ENCODE measurements around the gene TSC1.

TSC1 gene

DNA sequence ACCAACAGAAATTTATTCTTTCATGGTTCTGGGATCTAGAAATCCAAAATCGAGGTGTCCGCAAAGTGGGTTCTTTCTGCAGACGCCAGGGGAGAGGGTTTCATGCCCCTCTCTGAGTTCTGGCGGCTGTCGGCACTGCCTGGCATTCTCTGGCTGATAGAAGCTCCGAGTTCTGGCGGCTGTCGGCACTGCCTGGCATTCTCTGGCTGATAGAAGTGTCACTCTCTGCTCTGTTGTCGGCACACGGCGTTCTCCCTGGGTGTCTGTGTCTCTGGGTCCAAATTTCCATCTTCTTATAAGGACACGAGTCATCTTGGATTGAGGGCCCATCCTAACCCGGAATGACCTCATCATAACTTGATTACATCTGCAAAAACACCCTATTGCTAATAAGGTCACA lies 41.7 kb upstream of the TSC1 start:
- no peak overlapping the region for H3K4me3 ChIP-seq (ENCODE audit: low read length)
- no peaks in the 10 kb centered on the region for H3K36me3 ChIP-seq (ENCODE audit: control insufficient read depth, insufficient read depth, low read length, severe bottlenecking)
- H3K9ac ChIP-seq (ENCODE audit: low read length): no peak overlapping the region
- DNase-seq (ENCODE audit: low read depth): no peak
- no peaks in the 10 kb centered on the region for H3K4me1 ChIP-seq (ENCODE audit: control insufficient read depth, insufficient read depth, low read length)
- no peaks in the 10 kb centered on the region for H3K9me3 ChIP-seq (ENCODE audit: control insufficient read depth, low read length)
- H3K27me3 ChIP-seq (replicated peaks; ENCODE audit: control insufficient read depth, insufficient read depth, low read length): peaks cover 65% of the 10 kb centered on the region

DNA sequence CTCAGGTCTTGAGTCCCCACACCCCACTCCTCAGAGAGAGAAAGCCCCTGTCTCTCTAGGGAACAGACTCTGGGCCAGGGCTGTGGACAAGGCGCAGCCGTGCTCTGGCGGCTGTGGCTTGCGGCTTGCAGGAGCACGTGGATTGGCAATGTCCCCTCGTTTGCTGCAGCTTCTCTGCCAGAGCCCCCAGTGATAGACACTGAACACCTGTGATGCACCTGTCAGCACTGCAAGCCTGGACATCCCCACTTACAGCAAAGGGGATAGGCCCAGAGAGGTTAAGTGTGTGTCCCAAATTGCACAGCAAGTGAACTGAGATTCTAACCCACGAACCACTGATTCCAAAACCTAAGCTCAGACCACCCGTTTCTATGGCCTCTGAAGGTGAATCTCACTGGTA lies 41.1 kb upstream of the TSC1 start:
- DNase-seq (ENCODE audit: low read depth): no peak
- peaks cover under 1% of the 10 kb centered on the region for H3K4me1 ChIP-seq (ENCODE audit: control insufficient read depth, insufficient read depth, low read length)
- peaks cover 67% of the 10 kb centered on the region for H3K27me3 ChIP-seq (replicated peaks; ENCODE audit: control insufficient read depth, insufficient read depth, low read length)
- no peaks in the 10 kb centered on the region for H3K9me3 ChIP-seq (ENCODE audit: control insufficient read depth, low read length)
- no peak overlapping the region for H3K4me3 ChIP-seq (ENCODE audit: low read length)
- H3K36me3 ChIP-seq (ENCODE audit: control insufficient read depth, insufficient read depth, low read length, severe bottlenecking): no peaks in the 10 kb centered on the region
- H3K9ac ChIP-seq (ENCODE audit: low read length): no peak overlapping the region

DNA sequence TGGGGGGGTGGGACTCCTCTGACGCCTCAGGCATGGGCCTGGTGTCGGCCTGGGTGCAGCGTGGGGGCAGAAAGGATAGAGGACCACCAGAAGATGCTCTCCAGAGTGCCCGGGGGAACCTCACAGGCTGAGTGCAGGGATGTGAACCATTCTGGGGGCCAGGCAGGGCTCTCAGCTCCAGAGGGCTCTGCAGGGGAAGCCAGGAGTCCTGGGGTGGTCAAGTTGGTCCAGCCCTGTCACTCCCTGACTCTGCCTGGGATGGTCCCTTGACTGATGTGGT lies 40.6 kb upstream of the TSC1 start:
- no peaks in the 10 kb centered on the region for H3K36me3 ChIP-seq (ENCODE audit: control insufficient read depth, insufficient read depth, low read length, severe bottlenecking)
- H3K9ac ChIP-seq (ENCODE audit: low read length): no peak overlapping the region
- DNase-seq (ENCODE audit: low read depth): no peak
- H3K9me3 ChIP-seq (ENCODE audit: control insufficient read depth, low read length): no peaks in the 10 kb centered on the region
- H3K27me3 ChIP-seq (replicated peaks; ENCODE audit: control insufficient read depth, insufficient read depth, low read length): peaks cover 71% of the 10 kb centered on the region
- no peak overlapping the region for H3K4me3 ChIP-seq (ENCODE audit: low read length)
- H3K4me1 ChIP-seq (ENCODE audit: control insufficient read depth, insufficient read depth, low read length): peaks cover 4% of the 10 kb centered on the region

DNA sequence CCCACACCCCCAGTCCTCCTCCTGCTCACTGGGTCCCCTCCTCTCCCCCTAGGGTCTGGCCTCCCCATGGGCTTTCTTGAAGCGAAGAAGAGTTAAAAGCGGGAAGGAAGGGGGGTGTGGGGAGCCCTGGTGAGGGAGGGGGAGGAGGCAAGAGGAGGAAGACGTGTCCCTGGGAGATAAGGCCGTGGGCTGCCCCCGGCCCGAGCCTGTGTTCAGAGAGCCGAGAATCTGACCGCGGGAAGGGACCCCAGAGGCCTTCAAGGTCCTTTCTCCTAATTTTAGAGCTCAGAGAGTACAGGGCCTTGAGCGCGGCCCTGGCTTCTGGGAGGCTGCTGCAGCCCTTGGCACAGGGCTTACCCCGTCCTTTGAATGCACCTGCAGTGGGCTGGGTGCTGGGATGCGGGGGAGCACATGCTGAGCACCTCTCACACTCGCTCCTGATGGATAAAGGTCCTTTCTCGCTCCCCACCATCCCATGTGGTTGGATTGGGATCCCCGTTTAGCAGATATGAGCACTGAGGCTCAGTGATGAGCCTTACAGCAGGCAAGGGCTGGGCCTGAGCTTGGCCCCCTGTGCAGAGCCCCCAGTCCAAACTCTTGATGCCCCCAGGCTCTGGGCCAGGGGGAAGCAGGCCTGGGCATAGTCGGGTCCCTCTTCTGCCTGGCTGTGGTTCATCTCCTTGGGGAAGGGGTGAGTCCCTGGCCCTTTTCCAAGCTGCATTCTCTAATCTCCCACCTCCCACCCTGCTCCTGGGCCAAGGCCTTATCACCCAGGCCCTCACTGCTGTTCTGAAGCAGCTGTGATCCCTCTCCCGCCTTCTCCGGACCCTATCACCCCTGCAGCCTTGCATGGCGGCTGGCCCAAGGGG lies 40.0 kb upstream of the TSC1 start:
- Histone ChIP-seq H3K9me3 (ENCODE audit: control insufficient read depth, low read length) (no peaks in the 10 kb centered on the region), H3K9ac (ENCODE audit: low read length) (no peak overlapping the region), H3K36me3 (ENCODE audit: control insufficient read depth, insufficient read depth, low read length, severe bottlenecking) (no peaks in the 10 kb centered on the region), H3K4me3 (ENCODE audit: low read length) (no peak overlapping the region), H3K4me1 (ENCODE audit: control insufficient read depth, insufficient read depth, low read length) (peaks cover 8% of the 10 kb centered on the region), H3K27me3 (replicated peaks; ENCODE audit: control insufficient read depth, insufficient read depth, low read length) (peaks cover 75% of the 10 kb centered on the region)
- DNase-seq (ENCODE audit: low read depth): no peak

DNA sequence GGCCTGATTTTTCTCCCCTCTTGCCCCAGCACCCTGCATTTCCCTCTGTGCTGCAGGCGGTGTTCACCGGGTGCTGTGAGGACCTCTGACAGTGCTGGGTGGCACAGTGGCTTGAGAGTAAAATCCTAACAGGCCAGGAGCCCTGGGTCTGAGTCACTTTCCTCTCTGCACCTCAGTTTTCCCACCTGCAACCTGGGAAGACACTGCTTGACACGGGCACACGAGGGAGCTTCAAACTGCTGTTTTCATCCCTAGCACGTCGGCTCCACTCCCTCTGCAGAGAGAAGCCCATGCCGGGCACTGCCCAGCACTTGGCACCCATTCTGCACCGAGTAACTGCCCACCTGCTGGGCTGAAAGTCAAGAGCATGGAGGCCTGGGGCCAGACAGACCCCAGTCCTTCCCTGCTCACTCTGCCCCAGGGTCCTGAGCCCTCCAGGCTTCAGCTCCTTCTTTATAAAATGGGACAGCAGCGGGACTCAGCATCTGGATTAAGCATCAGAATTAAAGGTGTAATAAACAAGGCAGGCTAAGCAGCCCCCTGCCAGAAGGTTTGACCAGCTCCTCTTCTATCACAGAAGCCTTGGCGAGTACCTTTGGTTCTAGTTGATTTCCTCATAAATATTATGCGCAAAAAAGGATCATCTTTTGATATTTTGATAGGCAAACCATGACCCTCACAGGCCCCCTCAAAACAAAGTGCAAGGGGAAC lies 39.2 kb upstream of the TSC1 start:
- H3K9ac ChIP-seq (ENCODE audit: low read length): no peak overlapping the region
- DNase-seq (ENCODE audit: low read depth): no peak
- H3K27me3 ChIP-seq (replicated peaks; ENCODE audit: control insufficient read depth, insufficient read depth, low read length): peaks cover 73% of the 10 kb centered on the region
- H3K36me3 ChIP-seq (ENCODE audit: control insufficient read depth, insufficient read depth, low read length, severe bottlenecking): no peaks in the 10 kb centered on the region
- H3K9me3 ChIP-seq (ENCODE audit: control insufficient read depth, low read length): no peaks in the 10 kb centered on the region
- H3K4me3 ChIP-seq (ENCODE audit: low read length): no peak overlapping the region
- peaks cover 9% of the 10 kb centered on the region for H3K4me1 ChIP-seq (ENCODE audit: control insufficient read depth, insufficient read depth, low read length)

DNA sequence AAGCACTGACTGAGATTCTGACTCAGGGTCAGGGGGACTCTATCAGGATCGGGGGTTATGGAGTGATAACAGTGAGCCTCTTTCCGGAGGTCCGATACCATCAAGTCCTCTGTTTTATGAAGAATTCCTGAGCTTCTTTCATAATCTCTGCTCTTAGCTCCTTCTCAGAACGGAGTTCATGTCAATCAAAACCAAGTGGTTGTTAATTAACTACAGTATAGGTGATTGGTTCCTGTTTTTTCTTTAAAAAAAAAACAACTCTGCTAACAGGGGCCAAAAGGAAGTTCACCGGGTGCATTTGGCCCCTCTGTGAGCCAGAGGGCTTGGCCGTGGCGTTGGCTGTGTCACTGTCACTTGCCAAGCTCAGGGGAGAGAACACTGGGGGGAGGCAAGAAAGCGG lies 38.0 kb upstream of the TSC1 start:
- Histone ChIP-seq H3K27me3 (replicated peaks; ENCODE audit: control insufficient read depth, insufficient read depth, low read length) (peaks cover 72% of the 10 kb centered on the region), H3K4me1 (ENCODE audit: control insufficient read depth, insufficient read depth, low read length) (peaks cover 9% of the 10 kb centered on the region), H3K36me3 (ENCODE audit: control insufficient read depth, insufficient read depth, low read length, severe bottlenecking) (no peaks in the 10 kb centered on the region), H3K9ac (ENCODE audit: low read length) (no peak overlapping the region), H3K4me3 (ENCODE audit: low read length) (no peak overlapping the region), H3K9me3 (ENCODE audit: control insufficient read depth, low read length) (no peaks in the 10 kb centered on the region)
- no peak for DNase-seq (ENCODE audit: low read depth)

DNA sequence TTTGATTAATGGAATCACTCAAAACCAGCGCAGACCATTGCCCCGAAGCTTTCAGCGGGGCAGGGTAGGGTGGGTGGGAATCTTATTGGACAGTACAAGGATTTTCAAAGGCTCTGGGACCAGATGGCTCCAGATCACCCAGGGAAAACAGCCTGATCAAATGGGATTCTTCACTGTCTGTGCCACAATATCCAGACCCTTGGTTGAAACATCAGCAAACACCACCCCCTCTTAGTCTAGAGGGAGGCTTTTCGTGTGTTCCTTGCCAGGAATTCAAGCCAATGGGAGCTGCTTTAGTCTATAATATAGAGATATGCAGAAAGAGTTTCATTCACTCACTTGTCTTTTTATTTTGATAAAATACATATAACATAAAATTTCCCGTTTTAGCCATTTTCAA lies 35.7 kb upstream of the TSC1 start:
- peaks cover 67% of the 10 kb centered on the region for H3K27me3 ChIP-seq (replicated peaks; ENCODE audit: control insufficient read depth, insufficient read depth, low read length)

DNA sequence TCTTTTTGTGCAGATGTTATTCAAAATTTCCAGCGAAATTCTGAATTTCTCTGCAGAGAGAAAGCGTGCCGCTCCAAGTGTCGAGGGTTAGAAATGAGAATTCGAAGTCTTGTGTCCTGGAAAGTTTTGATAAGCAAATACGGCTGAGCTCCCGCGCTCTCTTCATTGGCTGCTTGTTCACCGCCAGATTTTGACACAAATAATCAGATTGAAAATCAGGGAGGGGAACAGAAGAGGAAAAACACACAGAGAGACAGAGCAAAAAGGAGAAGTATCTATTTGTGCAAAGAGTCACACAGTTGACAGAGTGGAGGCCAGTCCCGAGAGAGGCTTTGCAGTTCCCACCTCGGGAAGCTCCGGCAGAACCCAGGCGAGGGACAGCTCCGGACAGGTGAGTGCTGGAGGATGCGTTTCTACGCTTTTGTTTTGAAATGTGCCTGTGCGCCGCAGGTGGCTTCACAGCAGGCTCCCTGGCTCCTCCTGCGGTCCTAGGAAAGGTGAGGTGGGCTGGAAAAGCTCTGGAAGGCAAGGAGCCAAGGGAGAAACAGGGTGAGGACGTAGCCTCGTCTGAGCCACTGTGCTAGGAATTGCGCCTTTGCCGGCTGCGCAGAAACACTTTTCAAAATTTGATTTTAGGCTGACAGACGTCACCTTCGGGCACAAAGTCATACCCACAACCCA lies 34.2 kb upstream of the TSC1 start, which contains the start of gene GFI1B:
GFI1B (plus strand) TSS at position 244 of the 681 bp plus-strand sequence. CDS start 7,985 bp downstream, outside the sequence.
- no peaks in the 10 kb centered on the region for H3K9me3 ChIP-seq (ENCODE audit: control insufficient read depth, low read length)
- peaks cover 68% of the 10 kb centered on the region for H3K27me3 ChIP-seq (replicated peaks; ENCODE audit: control insufficient read depth, insufficient read depth, low read length)
- H3K4me3 ChIP-seq (ENCODE audit: low read length): no peak within 1 kb of the TSS
- no peak for DNase-seq (ENCODE audit: low read depth)
- peaks cover 9% of the 10 kb centered on the region for H3K4me1 ChIP-seq (ENCODE audit: control insufficient read depth, insufficient read depth, low read length)
- H3K9ac ChIP-seq (ENCODE audit: low read length): no peak within 1 kb of the TSS
- H3K36me3 ChIP-seq (ENCODE audit: control insufficient read depth, insufficient read depth, low read length, severe bottlenecking): no peaks in the 10 kb centered on the region

More for the DNA sequence above, 35.7 kb upstream of the TSC1 start:
- Histone ChIP-seq H3K4me1 (ENCODE audit: control insufficient read depth, insufficient read depth, low read length) (peaks cover 9% of the 10 kb centered on the region), H3K9ac (ENCODE audit: low read length) (no peak overlapping the region), H3K9me3 (ENCODE audit: control insufficient read depth, low read length) (no peaks in the 10 kb centered on the region), H3K4me3 (ENCODE audit: low read length) (no peak overlapping the region), H3K36me3 (ENCODE audit: control insufficient read depth, insufficient read depth, low read length, severe bottlenecking) (no peaks in the 10 kb centered on the region)
- DNase-seq (ENCODE audit: low read depth): no peak

DNA sequence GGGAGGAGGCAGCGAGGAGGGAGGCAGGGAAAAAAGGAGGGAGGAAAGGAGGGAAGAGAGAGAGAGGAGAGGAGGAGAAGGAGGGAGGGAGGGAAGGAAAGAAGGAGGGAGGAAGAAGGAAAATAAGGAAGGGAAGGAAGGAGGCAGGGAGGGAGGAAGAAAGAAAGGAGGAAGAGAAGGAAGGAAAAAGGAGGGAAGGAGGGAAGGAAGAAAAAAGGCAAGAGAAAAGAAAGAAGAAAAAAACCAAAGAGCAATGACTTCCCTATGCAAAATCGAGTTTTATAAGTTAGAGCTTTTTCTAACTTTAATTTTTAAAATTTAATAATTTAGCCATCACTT lies 33.7 kb upstream of the TSC1 start:
- Histone ChIP-seq H3K36me3 (ENCODE audit: control insufficient read depth, insufficient read depth, low read length, severe bottlenecking) (no peaks in the 10 kb centered on the region), H3K27me3 (replicated peaks; ENCODE audit: control insufficient read depth, insufficient read depth, low read length) (peaks cover 68% of the 10 kb centered on the region), H3K4me3 (ENCODE audit: low read length) (no peak overlapping the region), H3K9me3 (ENCODE audit: control insufficient read depth, low read length) (no peaks in the 10 kb centered on the region), H3K9ac (ENCODE audit: low read length) (no peak overlapping the region), H3K4me1 (ENCODE audit: control insufficient read depth, insufficient read depth, low read length) (peaks cover 9% of the 10 kb centered on the region)
- no peak for DNase-seq (ENCODE audit: low read depth)

DNA sequence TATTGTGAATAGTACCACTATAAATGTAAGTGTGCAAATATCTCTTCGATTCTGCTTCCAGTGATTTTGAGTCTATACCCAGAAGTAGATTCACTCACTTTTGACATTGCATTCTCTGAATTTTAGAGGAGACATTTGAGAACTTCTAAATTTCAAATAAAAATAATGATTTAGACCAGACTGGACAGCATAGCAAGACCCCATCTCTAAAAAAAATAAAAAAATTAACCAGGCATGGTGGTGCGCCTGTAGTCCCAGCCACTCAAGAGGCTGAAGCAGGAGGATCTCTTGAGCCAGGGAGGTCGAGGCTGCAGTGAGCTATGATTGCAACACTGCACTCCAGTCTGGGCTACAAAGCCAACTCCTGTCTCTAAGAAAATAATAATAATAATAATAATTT lies 32.2 kb upstream of the TSC1 start:
- peaks cover 60% of the 10 kb centered on the region for H3K27me3 ChIP-seq (replicated peaks; ENCODE audit: control insufficient read depth, insufficient read depth, low read length)

DNA sequence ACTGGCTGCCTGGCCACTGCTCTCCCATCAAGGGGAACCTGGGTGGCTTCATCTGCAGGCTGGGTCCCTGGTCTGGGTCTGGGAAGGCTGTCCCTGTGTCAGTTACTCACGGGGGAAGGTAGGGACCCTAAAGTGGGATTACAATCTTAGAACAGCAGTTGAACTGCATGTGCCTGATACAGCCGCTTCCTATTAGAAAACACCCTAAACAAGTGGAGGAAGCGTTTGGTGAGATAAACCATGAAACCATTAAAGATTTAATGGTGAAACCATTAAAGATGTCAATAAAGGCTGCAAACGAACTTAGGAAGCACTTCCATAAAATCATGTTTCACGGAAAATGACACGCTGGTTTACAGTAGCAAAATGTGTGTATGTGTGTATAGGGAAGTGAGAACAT lies 31.5 kb upstream of the TSC1 start:
- peaks cover 60% of the 10 kb centered on the region for H3K27me3 ChIP-seq (replicated peaks; ENCODE audit: control insufficient read depth, insufficient read depth, low read length)
- H3K4me1 ChIP-seq (ENCODE audit: control insufficient read depth, insufficient read depth, low read length): peaks cover 12% of the 10 kb centered on the region
- no peak overlapping the region for H3K4me3 ChIP-seq (ENCODE audit: low read length)
- no peaks in the 10 kb centered on the region for H3K36me3 ChIP-seq (ENCODE audit: control insufficient read depth, insufficient read depth, low read length, severe bottlenecking)
- no peak for DNase-seq (ENCODE audit: low read depth)
- H3K9ac ChIP-seq (ENCODE audit: low read length): no peak overlapping the region
- H3K9me3 ChIP-seq (ENCODE audit: control insufficient read depth, low read length): no peaks in the 10 kb centered on the region

More for the DNA sequence above, 32.2 kb upstream of the TSC1 start:
- Histone ChIP-seq H3K9ac (ENCODE audit: low read length) (no peak overlapping the region), H3K9me3 (ENCODE audit: control insufficient read depth, low read length) (no peaks in the 10 kb centered on the region), H3K36me3 (ENCODE audit: control insufficient read depth, insufficient read depth, low read length, severe bottlenecking) (no peaks in the 10 kb centered on the region), H3K4me3 (ENCODE audit: low read length) (no peak overlapping the region), H3K4me1 (ENCODE audit: control insufficient read depth, insufficient read depth, low read length) (peaks cover 12% of the 10 kb centered on the region)
- no peak for DNase-seq (ENCODE audit: low read depth)

Measured in adipocyte (in vitro differentiated cells).